Stimulated activated CD8-positive, alpha-beta memory T cell treated with anti-CD3 and anti-CD28 coated beads, Interleukin-15, amount 100 ng/mL, for 1 hour (primary cell): ENCODE results near the gene CHD5.

ENCODE experiments used
- DNase-seq: peaks from one replicate; pipeline ENCODE4 v3.0.0-alpha.2; 2020; ENCODE audit warnings: low read depth

CHD5 gene

GRCh38 chr1:6112690-6113005 lies 67.5 kb downstream of the CHD5 start:
- DNase-seq, result no peak

GRCh38 chr1:6111991-6112689 lies 68.0 kb downstream of the CHD5 start:
- DNase-seq, result no peak

GRCh38 chr1:6111571-6111970 lies 68.5 kb downstream of the CHD5 start:
- no peak for DNase-seq

DNA sequence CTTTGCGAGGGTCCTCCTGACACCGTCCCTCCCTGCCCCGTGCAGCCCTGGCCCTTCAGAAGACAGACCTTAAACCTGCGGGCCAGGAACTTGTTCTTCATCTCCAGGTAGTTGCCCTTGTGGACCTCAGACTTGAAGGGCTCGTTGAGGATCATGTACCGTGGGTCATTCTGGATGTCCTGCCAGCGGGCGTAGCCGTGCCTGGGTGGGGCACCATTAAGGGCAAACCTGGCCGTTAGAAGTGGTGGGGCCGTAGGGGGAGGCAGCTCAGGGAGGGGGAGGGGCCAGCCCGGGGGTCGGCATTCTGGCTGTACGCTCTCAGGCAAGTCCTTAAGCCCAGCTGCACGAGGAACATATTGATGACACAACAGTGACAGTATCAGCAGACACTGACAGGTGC lies 69.8 kb downstream of the CHD5 start:
- DNase-seq, result no peak

DNA sequence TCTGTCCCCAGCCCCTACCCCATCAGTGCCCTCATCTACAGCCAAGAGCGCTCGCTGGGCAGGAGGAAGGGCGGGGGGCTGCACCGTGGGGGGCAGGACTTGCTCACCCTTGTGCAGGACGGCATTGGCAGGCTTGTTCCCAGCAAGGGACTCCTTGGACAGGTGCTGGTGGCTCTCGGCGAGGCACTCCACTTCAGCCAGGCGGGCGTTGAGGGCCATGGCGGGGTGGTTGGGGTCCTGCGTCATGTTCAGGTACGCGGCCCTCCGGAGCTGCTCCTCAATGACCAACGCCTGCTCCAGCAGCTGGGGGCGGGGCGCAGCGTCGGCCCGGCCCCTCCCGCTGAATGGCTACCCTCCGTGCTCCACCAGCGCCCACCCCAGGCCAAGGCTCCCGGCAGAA lies 70.4 kb downstream of the CHD5 start:
- DNase-seq, result no peak

DNA sequence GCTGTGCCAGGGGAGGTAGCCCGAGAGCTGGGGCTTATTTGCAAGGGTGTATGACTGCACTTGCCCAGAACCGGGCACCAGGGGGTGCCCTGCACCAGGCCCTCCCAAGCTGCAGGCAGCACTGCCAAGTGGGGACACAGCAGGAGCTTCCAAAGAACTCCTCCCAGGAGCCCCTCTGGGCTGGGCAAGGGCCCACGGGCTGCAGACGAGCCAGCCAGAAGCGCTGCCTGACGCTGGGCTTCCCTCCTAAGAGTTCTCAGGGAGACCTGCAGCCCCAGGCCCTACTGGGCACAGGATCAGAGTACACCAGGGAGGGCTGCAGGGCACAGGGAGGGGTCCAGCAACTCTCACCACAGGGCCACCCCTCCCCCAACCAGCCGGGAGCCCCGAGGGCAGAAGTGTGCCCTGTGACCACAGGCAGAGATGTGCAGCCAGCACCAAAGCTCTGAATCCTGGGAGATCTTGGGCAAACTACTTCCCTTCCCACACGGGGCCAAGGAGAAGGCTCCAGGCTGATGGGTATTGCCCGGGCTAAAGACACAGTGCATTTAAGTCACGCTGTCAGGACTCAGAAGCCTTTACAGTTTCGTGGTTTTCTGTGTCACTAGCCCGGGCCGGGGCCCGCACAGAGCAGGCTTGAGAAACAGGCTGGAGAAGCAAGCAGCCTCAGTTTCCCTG lies 71.0 kb downstream of the CHD5 start:
- DNase-seq, result no peak

GRCh38 chr1:6108476-6108875 lies 71.6 kb downstream of the CHD5 start:
- no peak for DNase-seq

- no peak for DNase-seq
Measured at GRCh38 chr1:6107409-6108356, 72.4 kb downstream of the CHD5 start.

DNA sequence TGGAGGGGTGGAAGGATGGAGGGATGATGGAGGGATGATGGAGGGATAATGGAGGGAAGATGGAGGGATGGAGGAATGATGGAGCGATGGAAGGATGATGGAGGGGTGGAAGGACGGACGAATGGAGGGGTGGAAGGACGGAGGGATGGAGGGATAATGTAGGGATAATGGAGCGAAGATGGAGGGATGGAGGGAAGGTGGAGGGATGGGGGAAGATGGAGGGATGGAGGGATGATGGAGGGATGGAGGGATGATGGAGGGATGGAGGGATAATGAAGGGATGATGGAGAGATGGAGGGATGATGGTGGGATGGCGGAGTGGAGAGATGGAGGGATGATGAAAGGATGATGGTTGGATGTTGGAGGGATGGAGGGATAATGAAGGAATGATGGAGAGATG lies 73.1 kb downstream of the CHD5 start:
- DNase-seq, result no peak

GRCh38 chr1:6106321-6106731 lies 73.8 kb downstream of the CHD5 start:
- DNase-seq, result no peak

DNA sequence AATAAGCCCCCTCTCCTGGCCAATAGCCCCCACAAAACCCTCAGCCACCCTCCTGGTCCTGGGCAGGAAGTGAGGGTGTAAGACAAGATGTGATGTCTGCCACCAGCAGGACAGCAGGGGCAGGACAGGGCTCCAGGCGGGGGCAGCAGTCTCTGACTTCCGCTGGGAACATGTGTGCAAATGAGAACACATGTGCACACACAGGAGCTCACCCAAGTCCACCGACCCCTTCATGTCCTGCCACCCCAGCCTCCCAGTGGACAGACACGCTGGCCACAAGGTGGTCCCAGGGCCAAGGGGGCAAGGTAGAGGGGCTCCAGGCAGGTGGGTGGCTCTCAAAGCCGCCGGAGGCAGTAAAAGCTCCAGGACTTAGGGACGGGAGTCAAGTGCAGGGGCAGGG lies 74.4 kb downstream of the CHD5 start:
- no peak for DNase-seq

DNA sequence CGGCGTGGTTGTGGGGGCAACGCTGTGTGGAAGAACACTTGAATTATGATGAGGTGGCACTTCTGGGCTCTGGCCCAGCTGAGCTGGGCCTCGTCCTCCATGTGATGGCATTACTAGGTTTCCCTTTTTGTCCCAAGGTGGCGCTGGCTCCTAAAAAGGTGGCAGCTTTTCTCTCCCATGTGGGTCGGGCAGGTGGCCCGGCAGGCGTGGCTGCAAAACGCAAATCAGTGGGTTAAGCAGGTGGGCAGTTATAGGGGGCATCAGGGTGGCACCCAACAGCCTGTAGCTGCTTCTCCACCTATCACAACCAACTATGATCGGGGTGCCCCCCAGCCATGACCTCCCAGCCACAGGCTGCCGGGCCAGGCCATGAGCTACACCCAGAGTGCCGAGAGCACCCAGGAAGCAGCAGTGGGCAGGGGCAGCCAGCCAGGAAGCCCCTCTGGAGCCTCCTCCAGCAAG lies 74.9 kb downstream of the CHD5 start:
- no peak for DNase-seq

DNA sequence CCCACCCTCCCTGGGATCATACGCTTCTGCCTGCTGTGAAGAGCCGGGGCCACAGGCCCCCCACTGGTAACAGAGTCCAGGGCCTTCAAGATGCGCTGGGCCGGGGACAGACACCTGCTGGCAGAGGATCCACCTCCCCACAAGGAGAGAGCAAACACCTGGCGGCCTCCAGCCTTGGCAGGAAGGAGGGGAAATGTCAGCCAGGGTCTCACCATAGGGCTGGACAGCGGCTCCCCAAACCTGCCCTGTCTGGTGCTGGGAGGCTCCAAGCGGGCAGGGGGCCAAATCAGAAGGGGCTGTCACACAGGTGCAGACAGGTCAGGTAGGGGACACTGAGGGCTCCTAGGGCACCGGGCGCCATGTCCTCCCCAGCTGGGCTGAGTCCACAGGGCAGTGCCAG lies 75.5 kb downstream of the CHD5 start:
- DNase-seq, result no peak

DNA sequence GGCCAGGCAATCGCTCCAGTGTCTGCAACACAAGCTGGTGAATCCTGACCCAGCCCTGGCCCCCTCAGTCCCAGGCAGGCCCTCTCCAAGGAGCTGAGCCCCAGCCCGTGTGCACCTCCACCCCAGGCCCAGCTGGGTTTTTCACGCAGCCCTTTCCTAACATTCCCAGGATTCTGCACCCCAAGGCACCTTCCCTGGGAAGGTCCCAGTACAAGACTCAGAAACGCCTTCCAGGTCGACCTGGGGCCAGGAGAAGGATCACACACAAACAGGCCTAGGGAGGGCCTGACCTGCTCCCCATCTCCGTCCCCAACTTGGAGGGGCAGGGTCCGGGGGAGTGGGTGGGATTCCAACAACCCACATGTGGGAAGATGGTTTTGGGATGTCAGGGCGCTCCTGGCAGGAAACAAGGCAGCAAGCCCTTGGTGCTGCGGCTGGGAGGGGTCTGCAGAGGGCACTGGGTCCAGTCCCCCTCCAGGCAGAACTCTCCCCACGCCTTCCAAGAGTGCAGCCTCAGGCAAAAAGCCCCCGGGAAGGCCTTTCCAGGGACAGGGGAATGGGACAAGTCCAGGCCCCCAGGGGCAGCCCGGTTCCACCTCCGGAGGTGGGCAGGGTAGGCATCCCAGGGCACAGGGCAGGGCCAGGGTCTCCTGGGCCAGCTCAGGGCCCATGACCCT lies 76.1 kb downstream of the CHD5 start:
- no peak for DNase-seq

GRCh38 chr1:6103111-6103853 lies 76.8 kb downstream of the CHD5 start:
- DNase-seq, result no peak

GRCh38 chr1:6102532-6102845 lies 77.6 kb downstream of the CHD5 start:
- no peak for DNase-seq

- DNase-seq, result no peak
Measured at GRCh38 chr1:6101826-6102531, 78.1 kb downstream of the CHD5 start.

- DNase-seq, result no peak
Measured at GRCh38 chr1:6100861-6101783, 79.0 kb downstream of the CHD5 start.

DNA sequence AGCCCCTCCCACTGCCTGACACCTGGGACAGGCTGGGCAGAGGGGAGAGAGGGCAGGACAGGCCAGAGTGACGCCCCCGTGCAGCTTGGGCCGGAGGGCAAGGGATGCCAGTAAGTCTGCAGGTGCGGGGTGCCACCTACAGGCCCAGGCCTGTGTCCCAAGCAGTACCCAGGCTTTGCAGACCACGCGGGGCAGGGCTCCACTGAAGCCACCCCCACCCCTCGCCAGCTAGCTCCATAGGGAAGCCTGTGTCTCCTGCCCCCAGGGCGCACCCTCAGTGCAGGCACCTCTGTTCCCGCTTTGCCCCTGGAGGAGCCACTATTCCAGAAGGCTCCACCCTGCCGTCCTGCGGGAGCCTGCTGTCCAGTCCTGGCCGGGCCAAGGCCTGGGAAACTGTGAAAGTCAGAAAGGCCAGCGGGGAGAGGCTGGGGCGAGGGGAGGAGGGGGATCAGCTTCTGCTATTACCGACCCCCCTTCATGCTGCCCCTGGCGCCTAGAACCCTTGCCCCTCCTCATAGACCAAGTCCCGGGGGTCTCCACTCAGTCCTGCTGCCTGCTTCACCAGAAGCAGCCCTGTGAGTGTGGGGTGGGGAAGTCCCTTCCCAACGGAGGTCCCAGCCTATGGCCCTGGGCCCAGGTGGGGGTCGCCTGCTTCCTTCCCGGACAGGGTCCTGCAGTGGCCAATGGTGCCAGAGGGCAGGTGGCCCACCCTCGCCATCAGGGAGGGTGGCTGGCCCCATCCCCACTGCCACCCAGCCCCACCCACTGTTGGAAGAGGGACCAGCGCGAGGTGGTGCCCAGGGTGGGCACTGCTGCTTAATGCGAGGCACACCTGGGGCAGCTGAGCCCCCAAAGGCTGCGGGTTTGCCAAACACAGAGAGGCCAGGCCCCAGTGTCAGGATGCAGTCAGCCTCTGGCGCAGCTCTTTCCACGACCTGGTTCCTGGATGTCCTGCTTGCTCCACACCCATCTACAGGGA lies 80.0 kb downstream of the CHD5 start:
- DNase-seq, result no peak
